ENCODE data around the gene GIMAP7.

The GIMAP7 gene

DNA sequence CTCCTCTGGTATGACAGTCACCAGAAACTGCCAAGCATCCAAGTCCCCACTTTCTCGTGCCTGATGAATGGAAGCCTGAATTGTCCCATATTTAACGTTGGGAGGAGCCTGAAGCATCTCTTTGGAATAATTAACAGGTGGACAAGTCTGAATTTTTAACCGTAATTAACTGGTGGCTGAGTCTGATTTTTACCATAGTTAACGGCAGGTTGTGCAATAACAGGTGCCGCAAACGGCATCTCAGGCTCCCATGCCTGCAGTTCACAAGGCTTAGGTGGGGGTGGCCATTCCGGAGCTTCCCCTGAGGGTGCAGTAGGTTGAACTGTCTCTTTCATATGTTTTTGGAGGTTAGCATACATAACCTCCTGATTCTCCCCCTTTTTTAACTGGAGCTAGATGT lies 50.6 kb downstream of the GIMAP7 start:
- TF ChIP-seq, protein P1, sequence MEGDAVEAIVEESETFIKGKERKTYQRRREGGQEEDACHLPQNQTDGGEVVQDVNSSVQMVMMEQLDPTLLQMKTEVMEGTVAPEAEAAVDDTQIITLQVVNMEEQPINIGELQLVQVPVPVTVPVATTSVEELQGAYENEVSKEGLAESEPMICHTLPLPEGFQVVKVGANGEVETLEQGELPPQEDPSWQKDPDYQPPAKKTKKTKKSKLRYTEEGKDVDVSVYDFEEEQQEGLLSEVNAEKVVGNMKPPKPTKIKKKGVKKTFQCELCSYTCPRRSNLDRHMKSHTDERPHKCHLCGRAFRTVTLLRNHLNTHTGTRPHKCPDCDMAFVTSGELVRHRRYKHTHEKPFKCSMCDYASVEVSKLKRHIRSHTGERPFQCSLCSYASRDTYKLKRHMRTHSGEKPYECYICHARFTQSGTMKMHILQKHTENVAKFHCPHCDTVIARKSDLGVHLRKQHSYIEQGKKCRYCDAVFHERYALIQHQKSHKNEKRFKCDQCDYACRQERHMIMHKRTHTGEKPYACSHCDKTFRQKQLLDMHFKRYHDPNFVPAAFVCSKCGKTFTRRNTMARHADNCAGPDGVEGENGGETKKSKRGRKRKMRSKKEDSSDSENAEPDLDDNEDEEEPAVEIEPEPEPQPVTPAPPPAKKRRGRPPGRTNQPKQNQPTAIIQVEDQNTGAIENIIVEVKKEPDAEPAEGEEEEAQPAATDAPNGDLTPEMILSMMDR (IDR thresholded peaks at IDR 0.05; ENCODE audit: insufficient read depth, missing control alignments) = no peak
- DNase-seq (ENCODE audit: insufficient read length, low spot score) (no peak), FAIRE-seq (no peak)

GRCh38 chr7:150566123-150566522 lies 51.5 kb downstream of the GIMAP7 start:
- DNase-seq (ENCODE audit: insufficient read length, low spot score) (no peak), FAIRE-seq (no peak)
- TF ChIP-seq, protein P1 (IDR thresholded peaks at IDR 0.05; ENCODE audit: insufficient read depth, missing control alignments) = no peak

- TF ChIP-seq, protein P1 (IDR thresholded peaks at IDR 0.05; ENCODE audit: insufficient read depth, missing control alignments) = no peak
- DNase-seq (ENCODE audit: insufficient read length, low spot score) (no peak), FAIRE-seq (no peak)
Measured at GRCh38 chr7:150566572-150566971, 51.9 kb downstream of the GIMAP7 start.

DNA sequence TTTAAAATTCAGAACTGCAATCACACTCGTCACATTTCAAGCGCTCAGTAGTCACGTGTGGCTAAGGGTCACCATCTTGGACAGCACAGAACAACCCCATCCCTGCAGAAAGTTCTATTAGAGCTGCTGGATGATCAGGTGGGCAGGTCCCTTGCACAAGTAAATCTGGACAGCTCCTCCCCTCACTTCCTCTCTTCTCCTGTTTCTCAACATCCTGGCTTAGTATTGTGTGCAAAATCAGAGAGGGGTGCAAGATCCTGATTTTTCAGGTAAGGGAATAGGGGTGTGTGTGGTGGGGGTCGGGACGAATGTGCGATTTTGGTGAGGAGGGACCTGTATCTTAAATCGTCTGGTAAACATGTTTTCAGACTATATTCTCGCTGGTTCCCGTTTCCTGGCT lies 52.5 kb downstream of the GIMAP7 start, which contains the start of gene GIMAP4:
Gene GIMAP4 (plus strand): TSS at position 222 of the 400 bp plus-strand sequence. CDS start 2,512 bp downstream, outside the sequence.
- no peak for FAIRE-seq
- no peak for DNase-seq (ENCODE audit: insufficient read length, low spot score)
- TF ChIP-seq, protein P1 (IDR thresholded peaks at IDR 0.05; ENCODE audit: insufficient read depth, missing control alignments) = no peak

DNA sequence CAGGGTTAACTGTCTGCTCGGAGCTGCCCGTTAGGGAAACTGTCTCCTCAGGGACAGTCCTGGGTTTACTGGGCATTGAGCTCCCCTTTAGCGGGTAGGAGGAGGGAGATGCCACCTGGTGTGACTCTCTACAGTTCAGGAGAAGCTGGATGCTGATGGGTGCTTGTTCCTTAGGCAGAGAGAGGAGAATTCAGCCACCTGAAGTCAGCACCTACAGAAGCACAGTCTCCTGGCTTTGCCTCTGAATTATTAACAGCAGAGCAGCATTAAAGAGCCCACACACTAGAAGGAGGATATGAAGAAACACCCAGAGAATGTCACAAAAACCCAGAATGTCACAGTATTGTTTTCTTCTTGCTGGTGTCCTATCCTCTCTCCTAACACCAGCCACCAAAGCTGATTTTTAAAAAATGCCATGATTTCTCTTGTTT lies 53.2 kb downstream of the GIMAP7 start:
- TF ChIP-seq, protein P1 (IDR thresholded peaks at IDR 0.05; ENCODE audit: insufficient read depth, missing control alignments) = no peak
- FAIRE-seq = no peak
- DNase-seq (ENCODE audit: insufficient read length, low spot score) = no peak

DNA sequence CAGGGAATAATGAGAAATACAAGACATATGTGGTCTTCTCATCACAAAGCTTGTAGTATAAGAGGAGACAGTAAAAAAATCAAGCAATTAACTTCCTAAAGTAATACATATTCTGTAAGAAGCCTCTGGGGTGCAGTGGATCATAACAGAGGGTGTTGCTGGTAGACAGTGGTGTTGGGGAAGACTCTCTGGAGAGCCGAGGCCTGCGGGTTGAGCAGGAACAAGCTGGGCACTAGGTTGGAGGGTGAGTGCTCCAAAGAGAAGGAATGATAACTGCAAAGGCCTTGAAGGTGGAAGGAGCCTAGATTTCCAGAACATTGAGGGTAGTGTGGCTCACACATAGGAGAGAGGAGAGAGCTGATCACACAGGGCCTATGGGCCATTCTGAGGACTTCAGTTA lies 54.0 kb downstream of the GIMAP7 start:
- TF ChIP-seq, protein P1 (IDR thresholded peaks at IDR 0.05; ENCODE audit: insufficient read depth, missing control alignments) = no peak
- DNase-seq (ENCODE audit: insufficient read length, low spot score) (no peak), FAIRE-seq (no peak)

- no peak for DNase-seq (ENCODE audit: insufficient read length, low spot score)
- FAIRE-seq = no peak
- TF ChIP-seq, protein P1 (IDR thresholded peaks at IDR 0.05; ENCODE audit: insufficient read depth, missing control alignments) = no peak
Measured at GRCh38 chr7:150569245-150569955, 54.7 kb downstream of the GIMAP7 start.

Measured in D721Med (cell line).